Liver (tissue), 9 donors: ENCODE data around the gene MYO9B. TPM values are rescaled to one million over a fixed set of nuclear protein-coding genes. Genes with fewer than 3 reads are reported as not detected.

Experiments used
- DNase-seq: peaks from one replicate; pipeline ENCODE4 v3.0.0-alpha.2; 2017; ENCODE audit warnings: low spot score
- H3K27ac ChIP-seq, 2 donors: one replicate each; pipeline ENCODE4 v1.7.0; 2013; ENCODE audit warnings: inconsistent platforms in 2 of 2, low read length in 2 of 2, control low read depth in 1 of 2, low read depth in 1 of 2, mild to moderate bottlenecking in 1 of 2
- H3K27me3 ChIP-seq, 4 donors: one replicate each; pipeline versions ENCODE4 v1.6.1 to v1.7.0; 2013; ENCODE audit warnings: low read length in 3 of 4, inconsistent platforms in 1 of 4, mild to moderate bottlenecking in 1 of 4, moderate library complexity in 1 of 4; ENCODE audit not compliant: control insufficient read depth in 4 of 4, insufficient read depth in 4 of 4
- H3K36me3 ChIP-seq, 4 donors: one replicate each; pipeline versions ENCODE4 v1.6.1 to v1.7.0; 2013; ENCODE audit warnings: low read length in 3 of 4, mild to moderate bottlenecking in 3 of 4, low read depth in 1 of 4, moderate library complexity in 1 of 4; ENCODE audit not compliant: control insufficient read depth in 4 of 4, insufficient read depth in 3 of 4
- H3K4me1 ChIP-seq, 4 donors: one replicate each; pipeline versions ENCODE4 v1.6.1 to v1.7.0; 2013; ENCODE audit warnings: low read length in 3 of 4, mild to moderate bottlenecking in 3 of 4, moderate library complexity in 1 of 4; ENCODE audit not compliant: control insufficient read depth in 4 of 4, insufficient read depth in 4 of 4
- H3K4me3 ChIP-seq, 3 donors: one replicate each; pipeline versions ENCODE4 v1.6.1 to v1.7.0; 2013; ENCODE audit warnings: low read length in 3 of 3, control low read depth in 1 of 3, low read depth in 1 of 3, mild to moderate bottlenecking in 1 of 3
- H3K9ac ChIP-seq, 2 donors: one replicate each; pipeline ENCODE4 v1.7.0; 2013; ENCODE audit warnings: low read length in 2 of 2, mild to moderate bottlenecking in 2 of 2, moderate library complexity in 2 of 2, control low read depth in 1 of 2, low read depth in 1 of 2
- H3K9me3 ChIP-seq, 4 donors: one replicate each; pipeline versions ENCODE4 v1.6.1 to v1.7.0; 2013; ENCODE audit warnings: low read length in 3 of 4; ENCODE audit not compliant: control insufficient read depth in 4 of 4
- EGR1 ChIP-seq, 2 donors: IDR thresholded peaks; 2 replicates each; pipeline ENCODE4 v1.6.1; 2016 to 2018; ENCODE audit warnings: antibody characterized with exemption in 2 of 2, low read depth in 2 of 2
- FOXA2 ChIP-seq: IDR thresholded peaks from 2 replicates; pipeline ENCODE4 v1.6.1; 2016; ENCODE audit warnings: antibody characterized with exemption
- HNF4G ChIP-seq: IDR thresholded peaks from 2 replicates; pipeline ENCODE4 v1.6.1; 2016; ENCODE audit warnings: antibody characterized with exemption
- JUND ChIP-seq, 2 donors: IDR thresholded peaks; 2 replicates each; pipeline ENCODE4 v1.6.1; 2016; ENCODE audit warnings: antibody characterized with exemption in 2 of 2
- MAX ChIP-seq: IDR thresholded peaks from 2 replicates; pipeline ENCODE4 v1.6.1; 2016; ENCODE audit warnings: antibody characterized with exemption
- NR2F2 ChIP-seq: IDR thresholded peaks from 2 replicates; pipeline ENCODE4 v1.6.1; 2016; ENCODE audit warnings: antibody characterized with exemption
- RAD21 ChIP-seq, 2 donors: IDR thresholded peaks; 2 replicates each; pipeline ENCODE4 v1.6.1; 2016; ENCODE audit warnings: antibody characterized with exemption in 2 of 2, mild to moderate bottlenecking in 2 of 2
- REST ChIP-seq: IDR thresholded peaks from 2 replicates; pipeline ENCODE4 v1.6.1; 2016; ENCODE audit warnings: antibody characterized with exemption, mild to moderate bottlenecking
- RXRA ChIP-seq, 2 donors: IDR thresholded peaks; 2 replicates each; pipeline ENCODE4 v1.6.1; 2017 to 2018; ENCODE audit warnings: antibody characterized with exemption in 2 of 2, mild to moderate bottlenecking in 1 of 2
- SP1 ChIP-seq: IDR thresholded peaks from 2 replicates; pipeline ENCODE4 v1.6.1; 2018; ENCODE audit warnings: antibody characterized with exemption, mild to moderate bottlenecking
- TAF1 ChIP-seq: conservative IDR thresholded peaks from 2 replicates; pipeline ENCODE4 v1.6.1; 2016; ENCODE audit warnings: antibody characterized with exemption, mild to moderate bottlenecking
- YY1 ChIP-seq: IDR thresholded peaks from 2 replicates; pipeline ENCODE4 v1.6.1; 2016; ENCODE audit warnings: antibody characterized with exemption, mild to moderate bottlenecking
- ZBTB33 ChIP-seq: IDR thresholded peaks from 2 replicates; pipeline ENCODE4 v1.6.1; 2016; ENCODE audit warnings: antibody characterized with exemption
- WGBS: extraction: QIAGEN DNeasy Blood & Tissue Kit; methylation state at CpG from one replicate; pipeline ENCODE4 v1.1.7; 2013; 5-methylcytosine and 5-hydroxymethylcytosine counted together
- polyA plus RNA-seq, 2 donors: library from polyadenylated mRNA; stranded (reverse) in 1 of 2; unstranded in 1 of 2; fragments of 200-250 nt in 1 of 2; fragments of >200 nt in 1 of 2; fragmentation: Nextera tagmentation in 1 of 2; extraction: Ambion mirVana in 1 of 2; gene quantifications; one replicate each; pipeline versions ENCODE4 v1.2.1 to v1.2.3, GENCODE V29; 2013 to 2015
- total RNA-seq, 2 donors: library from RNA; depleted of rRNA; stranded (reverse); fragments of >200 nt; gene quantifications; one replicate each; pipeline ENCODE4 v1.2.3, GENCODE V29; 2014
- TF ChIP-seq, protein P1 (sequence below): fragments of 150-350 bp; IDR thresholded peaks from 2 replicates; pipeline ENCODE4 v1.5.1; 2017; ENCODE audit warnings: improper control_type of control experiment, low read depth, low read length; ENCODE audit not compliant: missing input control
- TF ChIP-seq, protein P2 (sequence below): IDR thresholded peaks from 2 replicates; pipeline ENCODE4 v1.6.1; 2016; ENCODE audit warnings: antibody characterized with exemption
- donor health status: healthy.
- donor health status: healthy.
- donor health status: healthy.
- donor health status: healthy.
- donor health status: healthy.

The MYO9B gene
- total and polyA plus RNA-seq, 4 donors = 9.1 to 32.5 (median 21.0) TPM

GRCh38 chr19:17031741-17032140, 43.8 kb upstream of the MYO9B start:
- Histone ChIP-seq H3K9ac (no peak overlapping the region), H3K4me3 (no peak overlapping the region), H3K27me3 (no peaks in the 10 kb centered on the region), H3K9me3 (no peaks in the 10 kb centered on the region), H3K4me1 (no peaks in the 10 kb centered on the region), H3K36me3 (no peaks in the 10 kb centered on the region), H3K27ac (no peak overlapping the region)
- 79% methylated on average over 6 of the region's 6 CpGs for WGBS
- TF ChIP-seq YY1 (no peak), REST (no peak), RXRA (IDR thresholded peaks at IDR 0.05) (no peak), HNF4G (no peak), JUND (IDR thresholded peaks at IDR 0.05) (no peak), EGR1 (IDR thresholded peaks at IDR 0.05; ENCODE audit: low read depth in 2 of 2) (no peak), TAF1 (no peak), ZBTB33 (no peak), NR2F2 (no peak), RAD21 (IDR thresholded peaks at IDR 0.05) (no peak), MAX (no peak), FOXA2 (no peak)
- TF ChIP-seq, protein P1, sequence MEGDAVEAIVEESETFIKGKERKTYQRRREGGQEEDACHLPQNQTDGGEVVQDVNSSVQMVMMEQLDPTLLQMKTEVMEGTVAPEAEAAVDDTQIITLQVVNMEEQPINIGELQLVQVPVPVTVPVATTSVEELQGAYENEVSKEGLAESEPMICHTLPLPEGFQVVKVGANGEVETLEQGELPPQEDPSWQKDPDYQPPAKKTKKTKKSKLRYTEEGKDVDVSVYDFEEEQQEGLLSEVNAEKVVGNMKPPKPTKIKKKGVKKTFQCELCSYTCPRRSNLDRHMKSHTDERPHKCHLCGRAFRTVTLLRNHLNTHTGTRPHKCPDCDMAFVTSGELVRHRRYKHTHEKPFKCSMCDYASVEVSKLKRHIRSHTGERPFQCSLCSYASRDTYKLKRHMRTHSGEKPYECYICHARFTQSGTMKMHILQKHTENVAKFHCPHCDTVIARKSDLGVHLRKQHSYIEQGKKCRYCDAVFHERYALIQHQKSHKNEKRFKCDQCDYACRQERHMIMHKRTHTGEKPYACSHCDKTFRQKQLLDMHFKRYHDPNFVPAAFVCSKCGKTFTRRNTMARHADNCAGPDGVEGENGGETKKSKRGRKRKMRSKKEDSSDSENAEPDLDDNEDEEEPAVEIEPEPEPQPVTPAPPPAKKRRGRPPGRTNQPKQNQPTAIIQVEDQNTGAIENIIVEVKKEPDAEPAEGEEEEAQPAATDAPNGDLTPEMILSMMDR = no peak
- TF ChIP-seq, protein P2, sequence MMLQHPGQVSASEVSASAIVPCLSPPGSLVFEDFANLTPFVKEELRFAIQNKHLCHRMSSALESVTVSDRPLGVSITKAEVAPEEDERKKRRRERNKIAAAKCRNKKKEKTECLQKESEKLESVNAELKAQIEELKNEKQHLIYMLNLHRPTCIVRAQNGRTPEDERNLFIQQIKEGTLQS = no peak
- DNase-seq = no peak

- no peak for TF ChIP-seq ZBTB33
- TF ChIP-seq EGR1 (IDR thresholded peaks at IDR 0.05; ENCODE audit: low read depth in 2 of 2) = no peak
- no peak for TF ChIP-seq REST
- no peak for TF ChIP-seq YY1
- TF ChIP-seq RAD21 (IDR thresholded peaks at IDR 0.05) = no peak
- TF ChIP-seq SP1 = no peak
- no peak for DNase-seq
- Histone ChIP-seq H3K9me3 (no peaks in the 10 kb centered on the region), H3K4me1 (no peaks in the 10 kb centered on the region), H3K36me3 (no peaks in the 10 kb centered on the region), H3K27ac (no peak overlapping the region), H3K27me3 (no peaks in the 10 kb centered on the region), H3K9ac (no peak overlapping the region), H3K4me3 (no peak overlapping the region)
- WGBS = 83% methylated on average over 15 of the region's 15 CpGs
These were observed 39.6 kb upstream of the MYO9B start for GRCh38 chr19:17035842-17036424.
